ENCODE data around the gene CD33.

Gene CD33

DNA sequence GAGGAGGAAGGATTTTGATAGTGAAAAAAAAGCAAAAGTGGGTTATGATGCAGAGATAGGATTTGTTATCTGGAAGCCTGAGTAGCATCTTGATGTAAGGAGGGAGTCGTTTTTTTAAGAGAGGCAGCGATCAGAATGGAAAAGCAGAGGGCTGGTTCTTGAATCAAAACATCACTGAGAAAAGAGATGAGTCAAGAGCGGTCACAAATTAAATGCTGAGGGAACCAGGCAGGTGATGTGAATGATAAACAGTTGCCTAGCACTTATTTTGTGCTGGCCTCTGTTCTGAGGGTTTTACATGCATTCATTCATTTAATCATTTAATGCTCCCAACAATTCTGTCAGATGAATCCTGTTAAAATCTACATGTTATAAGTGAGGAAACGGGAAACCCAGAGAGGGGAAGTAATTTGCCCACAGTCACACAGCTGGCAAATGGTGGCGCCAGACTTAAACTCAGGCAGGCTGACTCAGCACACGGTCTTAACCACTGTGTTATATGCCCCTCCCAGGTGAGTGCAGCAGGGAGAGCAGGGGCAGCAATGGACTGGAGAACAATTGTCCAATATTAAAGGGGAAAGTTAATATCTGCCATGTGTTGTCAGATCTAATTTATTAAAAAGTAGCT, 47.4 kb downstream of the CD33 start:
- H3K4me3 ChIP-seq (ENCODE audit: low read depth, low read length), result no peak overlapping the region
- H3K36me3 ChIP-seq, result no peaks in the 10 kb centered on the region
- H3K9me3 ChIP-seq, result no peaks in the 10 kb centered on the region
- no peaks in the 10 kb centered on the region for H3K4me1 ChIP-seq
- H3K27me3 ChIP-seq, result no peaks in the 10 kb centered on the region
- DNase-seq, result no peak
- TF ChIP-seq, protein P1, sequence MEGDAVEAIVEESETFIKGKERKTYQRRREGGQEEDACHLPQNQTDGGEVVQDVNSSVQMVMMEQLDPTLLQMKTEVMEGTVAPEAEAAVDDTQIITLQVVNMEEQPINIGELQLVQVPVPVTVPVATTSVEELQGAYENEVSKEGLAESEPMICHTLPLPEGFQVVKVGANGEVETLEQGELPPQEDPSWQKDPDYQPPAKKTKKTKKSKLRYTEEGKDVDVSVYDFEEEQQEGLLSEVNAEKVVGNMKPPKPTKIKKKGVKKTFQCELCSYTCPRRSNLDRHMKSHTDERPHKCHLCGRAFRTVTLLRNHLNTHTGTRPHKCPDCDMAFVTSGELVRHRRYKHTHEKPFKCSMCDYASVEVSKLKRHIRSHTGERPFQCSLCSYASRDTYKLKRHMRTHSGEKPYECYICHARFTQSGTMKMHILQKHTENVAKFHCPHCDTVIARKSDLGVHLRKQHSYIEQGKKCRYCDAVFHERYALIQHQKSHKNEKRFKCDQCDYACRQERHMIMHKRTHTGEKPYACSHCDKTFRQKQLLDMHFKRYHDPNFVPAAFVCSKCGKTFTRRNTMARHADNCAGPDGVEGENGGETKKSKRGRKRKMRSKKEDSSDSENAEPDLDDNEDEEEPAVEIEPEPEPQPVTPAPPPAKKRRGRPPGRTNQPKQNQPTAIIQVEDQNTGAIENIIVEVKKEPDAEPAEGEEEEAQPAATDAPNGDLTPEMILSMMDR (IDR thresholded peaks at IDR 0.05; ENCODE audit: low read depth, low read length), result no peak

GRCh38 chr19:51274049-51274770, 49.3 kb downstream of the CD33 start:
- no peaks in the 10 kb centered on the region for H3K9me3 ChIP-seq
- peaks cover 4% of the 10 kb centered on the region; the same call in 1 of the 2 replicates for H3K27me3 ChIP-seq
- H3K4me3 ChIP-seq (ENCODE audit: low read depth, low read length), result no peak overlapping the region
- no peaks in the 10 kb centered on the region for H3K36me3 ChIP-seq
- no peaks in the 10 kb centered on the region for H3K4me1 ChIP-seq
- TF ChIP-seq, protein P1 (IDR thresholded peaks at IDR 0.05; ENCODE audit: low read depth, low read length), result no peak
- no peak for DNase-seq

DNA sequence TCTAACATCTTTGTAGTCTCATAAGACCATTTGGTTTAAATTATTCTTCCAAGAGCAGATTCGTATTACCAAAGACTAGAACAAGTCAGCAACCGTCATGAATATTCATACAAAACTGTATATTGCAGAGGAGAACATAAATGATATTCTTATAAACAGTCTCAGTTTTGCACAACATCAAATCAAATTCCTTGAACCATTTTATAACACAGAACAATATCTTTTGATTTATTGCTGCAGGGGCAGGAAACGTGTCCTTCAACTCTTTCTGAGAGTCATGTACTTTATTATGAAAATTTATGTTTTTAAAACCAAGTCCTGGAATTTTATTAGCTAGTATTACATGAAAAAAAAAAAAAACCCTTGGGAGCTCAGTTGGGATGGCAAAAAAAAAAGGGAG, 52.2 kb downstream of the CD33 start:
- Histone ChIP-seq H3K4me3 (ENCODE audit: low read depth, low read length) (no peak overlapping the region), H3K9me3 (no peaks in the 10 kb centered on the region), H3K27me3 (peaks cover 4% of the 10 kb centered on the region; the same call in 1 of the 2 replicates), H3K4me1 (no peaks in the 10 kb centered on the region), H3K36me3 (no peaks in the 10 kb centered on the region)
- TF ChIP-seq, protein P1 (IDR thresholded peaks at IDR 0.05; ENCODE audit: low read depth, low read length), result no peak
- no peak for DNase-seq

DNA sequence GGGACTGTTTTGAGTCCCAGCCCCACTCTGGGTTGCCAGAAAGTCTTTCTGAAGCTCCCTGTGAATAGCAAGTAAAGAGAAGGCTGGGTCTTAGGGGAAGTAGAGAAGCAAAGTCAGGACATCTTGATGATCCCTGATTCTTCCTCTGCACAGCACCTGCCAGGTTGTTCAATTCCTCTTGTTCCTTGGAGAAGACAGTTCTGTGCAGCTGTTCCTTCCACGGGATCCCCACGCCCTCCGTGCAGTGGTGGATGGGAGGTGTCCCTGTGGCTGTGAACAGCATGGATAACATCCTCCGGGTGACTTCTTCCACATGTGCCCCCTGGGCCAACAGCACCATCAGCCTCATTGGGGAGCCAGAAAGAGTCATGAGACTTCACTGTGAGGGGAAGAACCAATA, 57.5 kb downstream of the CD33 start:
- peaks cover 4% of the 10 kb centered on the region; the same call in 1 of the 2 replicates for H3K27me3 ChIP-seq
- no peak overlapping the region for H3K4me3 ChIP-seq (ENCODE audit: low read depth, low read length)
- TF ChIP-seq, protein P1 (IDR thresholded peaks at IDR 0.05; ENCODE audit: low read depth, low read length), result no peak

DNA sequence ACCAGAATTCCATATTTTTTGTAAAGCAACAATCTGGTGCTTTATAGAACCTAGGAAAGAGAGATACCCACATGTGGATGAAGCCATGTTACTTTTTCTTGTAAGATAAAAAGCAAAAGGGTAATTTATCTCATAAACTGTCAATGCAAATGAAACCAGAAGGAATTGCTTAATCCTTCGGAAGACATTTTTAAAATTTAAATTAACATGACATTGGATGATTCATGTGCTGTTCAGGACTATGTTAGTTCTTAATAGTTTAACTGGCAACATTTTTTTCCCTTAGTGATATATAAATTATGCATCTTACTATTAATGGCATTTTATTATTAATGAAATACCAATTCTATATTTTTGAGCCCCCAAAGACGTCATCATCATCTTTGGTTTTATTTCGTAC, 60.8 kb downstream of the CD33 start:
- Histone ChIP-seq H3K9me3 (no peaks in the 10 kb centered on the region), H3K4me3 (ENCODE audit: low read depth, low read length) (no peak overlapping the region), H3K36me3 (no peaks in the 10 kb centered on the region), H3K4me1 (no peaks in the 10 kb centered on the region), H3K27me3 (no peaks in the 10 kb centered on the region; the same call in none of the 2 replicates)
- no peak for DNase-seq
- TF ChIP-seq, protein P1 (IDR thresholded peaks at IDR 0.05; ENCODE audit: low read depth, low read length), result no peak

More for the DNA sequence above, 57.5 kb downstream of the CD33 start:
- H3K4me1 ChIP-seq, result no peaks in the 10 kb centered on the region
- no peaks in the 10 kb centered on the region for H3K9me3 ChIP-seq
- H3K36me3 ChIP-seq, result no peaks in the 10 kb centered on the region
- DNase-seq, result no peak

Measured in BE2C (cell line).